WTC11 (cell line): ENCODE results near the gene LRRC8C. TPM values are rescaled to one million over a fixed set of nuclear protein-coding genes. Genes with fewer than 3 reads are reported as not detected.
A peak's percentile ranks its signal among the peaks of the same experiment; 100 is the strongest.

Experiments used
- ATAC-seq: fragments of 200-7000 bp; cut with Tn5 transposase; 2 replicates; pipeline ENCODE4 v1.10.0; 2021; ENCODE audit warnings: mild to moderate bottlenecking, moderate library complexity
- CTCF ChIA-PET: fragments of 300-600 bp; sonication (Branson Sonifier 250); formaldehyde crosslinking; loops from one replicate; lab custom pipeline; 2021; ENCODE audit warnings: antibody characterized with exemption; lab: Charles Lee
- POLR2A ChIA-PET: fragments of 350-600 bp; sonication (Branson Sonifier 250); formaldehyde crosslinking; loops from one replicate; lab custom pipeline; 2021; ENCODE audit warnings: antibody characterized with exemption; lab: Charles Lee
- DNase-seq: peaks from one replicate; pipeline ENCODE4 v3.0.0; 2021; ENCODE audit warnings: low spot score
- H3K27ac Mint-ChIP-seq: 2 replicates; pipeline ENCODE4 v1.8.0; 2021; ENCODE audit warnings: mixed read lengths
- H3K27me3 Mint-ChIP-seq: 2 replicates; pipeline ENCODE4 v1.8.0; 2021; ENCODE audit warnings: low read depth, mild to moderate bottlenecking, moderate library complexity, mixed read lengths
- H3K36me3 Mint-ChIP-seq: 2 replicates; pipeline ENCODE4 v1.8.0; 2021; ENCODE audit warnings: mixed read lengths
- H3K4me1 Mint-ChIP-seq: 2 replicates; pipeline ENCODE4 v1.8.0; 2022; ENCODE audit warnings: mixed read lengths
- H3K4me3 Mint-ChIP-seq: 2 replicates; pipeline ENCODE4 v1.8.0; 2021; ENCODE audit warnings: mild to moderate bottlenecking, moderate library complexity, mixed read lengths
- H3K9me3 Mint-ChIP-seq: 2 replicates; pipeline ENCODE4 v1.8.0; 2021; ENCODE audit warnings: mixed read lengths
- FOXJ3 ChIP-seq: sonication (generic); formaldehyde crosslinking; IDR thresholded peaks from 2 replicates; pipeline ENCODE4 v1.9.0; 2021; ENCODE audit warnings: missing genetic modification reagents, mild to moderate bottlenecking, borderline replicate concordance
- HMGXB4 ChIP-seq: sonication (generic); formaldehyde crosslinking; IDR thresholded peaks from 2 replicates; pipeline ENCODE4 v1.8.1; 2023; ENCODE audit warnings: mild to moderate bottlenecking, moderate library complexity, missing genetic modification reagents
- IRF1 ChIP-seq: sonication (generic); formaldehyde crosslinking; IDR thresholded peaks from 2 replicates; pipeline ENCODE4 v1.8.0; 2023; ENCODE audit warnings: missing genetic modification reagents
- NR1H2 ChIP-seq: sonication (generic); formaldehyde crosslinking; IDR thresholded peaks from 2 replicates; pipeline ENCODE4 v1.9.0; 2021; ENCODE audit warnings: mild to moderate bottlenecking, moderate library complexity, missing genetic modification reagents
- NR3C1 ChIP-seq: sonication (generic); formaldehyde crosslinking; conservative IDR thresholded peaks from 2 replicates; pipeline ENCODE4 v1.8.1; 2023; ENCODE audit warnings: low read depth, mild to moderate bottlenecking, missing genetic modification reagents
- PRDM15 ChIP-seq: sonication (generic); formaldehyde crosslinking; IDR thresholded peaks from 2 replicates; pipeline ENCODE4 v1.8.0; 2022; ENCODE audit warnings: missing genetic modification reagents
- PRRX2 ChIP-seq: fragments of 250-450 bp; sonication (Bioruptor Pico); IDR thresholded peaks from 2 replicates; pipeline ENCODE4 v1.8.0; 2021; ENCODE audit warnings: mild to moderate bottlenecking
- RELA ChIP-seq: sonication (generic); formaldehyde crosslinking; IDR thresholded peaks from 2 replicates; pipeline ENCODE4 v1.8.1; 2022; ENCODE audit warnings: missing genetic modification reagents, mild to moderate bottlenecking, borderline replicate concordance
- RORB ChIP-seq: fragments of 250-450 bp; sonication (Bioruptor Pico); IDR thresholded peaks from 2 replicates; pipeline ENCODE4 v1.9.0; 2021; ENCODE audit warnings: mild to moderate bottlenecking
- TEAD4 ChIP-seq: sonication (generic); formaldehyde crosslinking; IDR thresholded peaks from 2 replicates; pipeline ENCODE4 v1.8.0; 2022; ENCODE audit warnings: mild to moderate bottlenecking, missing genetic modification reagents
- ZMAT4 ChIP-seq: fragments of 250-450 bp; sonication (Bioruptor Pico); IDR thresholded peaks from 2 replicates; pipeline ENCODE4 v1.9.0; 2021; ENCODE audit warnings: mild to moderate bottlenecking
- ZNF423 ChIP-seq: fragments of 250-450 bp; sonication (Bioruptor Pico); IDR thresholded peaks from 2 replicates; pipeline ENCODE4 v2.1.2; 2022; ENCODE audit warnings: mild to moderate bottlenecking, moderate library complexity
- ZNF512 ChIP-seq: sonication (generic); formaldehyde crosslinking; IDR thresholded peaks from 2 replicates; pipeline ENCODE4 v1.8.1; 2022; ENCODE audit warnings: missing genetic modification reagents, borderline replicate concordance
- total RNA-seq: library from RNA; stranded (reverse); gene quantifications from 3 replicates; pipeline ENCODE4 v1.2.3, GENCODE V29; 2021
- TF ChIP-seq, protein P1 (sequence below): sonication (generic); formaldehyde crosslinking; IDR thresholded peaks from 2 replicates; pipeline ENCODE4 v1.8.0; 2022; ENCODE audit warnings: mild to moderate bottlenecking, missing genetic modification reagents
- TF ChIP-seq, protein P2 (sequence below): sonication (generic); formaldehyde crosslinking; IDR thresholded peaks from 2 replicates; pipeline ENCODE4 v1.8.1; 2022; ENCODE audit warnings: mild to moderate bottlenecking, missing genetic modification reagents, moderate library complexity, borderline replicate concordance
- TF ChIP-seq, protein P3 (sequence below): fragments of 250-450 bp; sonication (Bioruptor Pico); IDR thresholded peaks from 2 replicates; pipeline ENCODE4 v1.9.0; 2021; ENCODE audit warnings: mild to moderate bottlenecking, borderline replicate concordance

The LRRC8C gene
- total RNA-seq, 1 experiment from 2014 or later, result 1.8 TPM

DNA sequence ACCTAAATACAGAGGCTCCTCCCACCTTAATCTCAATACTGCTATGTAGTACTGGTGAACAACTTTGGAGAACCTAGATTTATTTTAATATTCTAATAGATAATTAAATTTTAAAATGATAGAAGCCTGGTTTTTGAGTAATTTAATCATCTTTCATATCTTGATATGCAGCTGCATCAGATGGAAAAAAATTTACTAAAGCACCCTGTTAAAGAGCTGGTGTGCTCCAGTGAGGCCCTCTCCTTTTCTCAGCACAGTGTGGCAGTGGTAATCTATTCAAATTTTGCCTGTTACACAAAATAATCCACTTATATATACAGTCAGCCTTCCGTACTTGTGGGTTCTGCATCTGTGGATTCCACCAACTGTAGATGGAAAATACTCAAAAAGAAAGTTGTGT lies 82.8 kb downstream of the LRRC8C start:
- Mint-ChIP-seq H3K36me3 (0 out of 2 replicates have a peak, but pooled peaks cover 4% of the 10 kb centered on the region), H3K27ac (no peak overlapping the region), H3K4me3 (no peak overlapping the region), H3K27me3 (no peaks in the 10 kb centered on the region), H3K4me1 (peaks cover 3% of the 10 kb centered on the region; the same call in 1 of the 2 replicates), H3K9me3 (no peaks in the 10 kb centered on the region)
- no peak for ATAC-seq
- TF ChIP-seq PRDM15 (CRISPR knock-in tag), result no peak
- TF ChIP-seq FOXJ3 (CRISPR knock-in tag), result no peak
- no peak for TF ChIP-seq TEAD4
- no peak for TF ChIP-seq RORB
- no peak for TF ChIP-seq ZMAT4 (CRISPR knock-in tag)
- ChIA-PET CTCF (no interaction called here), POLR2A (no interaction called here)
- DNase-seq, result no peak

DNA sequence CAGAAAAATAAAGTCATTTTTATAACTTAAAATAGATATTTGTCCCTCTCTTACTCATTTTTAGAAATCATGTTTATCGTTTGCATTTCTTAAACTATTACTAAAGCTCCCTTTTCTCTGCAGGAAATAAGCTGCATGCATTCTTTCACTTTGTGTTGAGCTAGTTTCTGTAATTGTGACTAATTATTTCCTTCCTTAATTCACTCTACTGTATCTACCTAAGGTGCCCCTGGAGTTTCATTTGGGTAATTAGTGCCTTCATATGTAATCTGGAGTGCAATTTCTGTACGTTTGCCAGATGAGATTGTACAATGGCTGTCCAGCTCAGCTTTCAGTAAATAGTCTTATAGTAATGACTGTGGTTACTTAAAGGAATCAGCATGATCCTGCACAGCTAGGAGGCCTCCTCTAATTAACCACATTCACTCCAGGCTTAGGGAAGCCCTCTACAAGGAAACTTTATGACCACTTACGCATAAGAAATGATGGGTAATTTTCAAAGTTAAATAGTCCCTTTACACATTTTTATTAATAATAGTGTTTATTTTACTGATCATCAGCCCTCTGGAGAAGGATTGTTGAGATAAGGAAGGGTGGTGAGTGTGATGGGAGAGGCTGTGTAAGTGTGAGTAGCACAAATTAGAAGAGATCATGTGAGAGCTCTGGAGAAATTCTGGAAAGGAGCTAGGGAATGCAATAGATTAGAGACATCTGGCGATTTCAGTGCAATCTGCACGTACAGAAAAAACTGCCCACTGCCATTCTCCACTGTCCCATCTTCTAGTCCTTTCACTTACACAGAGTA lies 86.8 kb downstream of the LRRC8C start:
- no peaks in the 10 kb centered on the region for H3K9me3 Mint-ChIP-seq
- CTCF ChIA-PET, result interaction anchor here (4.1 kb wide), 1 partner anchor 44 kb away, joined by 24 read pairs; no protein-coding TSS in a partner anchor
- no peak overlapping the region for H3K4me3 Mint-ChIP-seq
- H3K27ac Mint-ChIP-seq, result no peak overlapping the region
- DNase-seq (no peak), ATAC-seq (0 out of 2 replicates have a peak, but pooled peaks have one; percentile 16)
- no peaks in the 10 kb centered on the region for H3K36me3 Mint-ChIP-seq
- H3K4me1 Mint-ChIP-seq, result peaks cover 3% of the 10 kb centered on the region; the same call in 1 of the 2 replicates
- no peaks in the 10 kb centered on the region for H3K27me3 Mint-ChIP-seq
- POLR2A ChIA-PET, result no interaction called here
- TF ChIP-seq, protein P1, sequence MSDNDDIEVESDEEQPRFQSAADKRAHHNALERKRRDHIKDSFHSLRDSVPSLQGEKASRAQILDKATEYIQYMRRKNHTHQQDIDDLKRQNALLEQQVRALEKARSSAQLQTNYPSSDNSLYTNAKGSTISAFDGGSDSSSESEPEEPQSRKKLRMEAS (CRISPR knock-in tag), result no peak
- no peak for TF ChIP-seq RORB

DNA sequence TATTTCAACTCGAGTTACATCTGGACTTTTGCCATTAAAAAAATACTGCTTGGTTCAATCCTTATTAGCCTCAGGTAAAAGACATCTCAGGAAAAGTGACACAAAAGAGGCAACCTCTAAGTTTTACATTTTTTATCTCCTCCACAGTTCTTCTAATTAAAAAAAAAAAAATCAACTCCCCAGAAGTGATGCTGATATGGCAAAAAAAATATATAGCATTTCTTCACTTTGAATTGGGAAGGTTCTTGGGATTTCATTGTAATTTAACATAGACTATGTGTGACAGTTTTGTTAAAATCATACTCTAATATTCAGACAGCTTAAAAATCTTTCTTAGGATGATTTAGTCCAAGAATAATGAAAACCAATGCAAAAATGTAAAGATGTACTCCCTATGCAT lies 87.9 kb downstream of the LRRC8C start:
- Mint-ChIP-seq H3K36me3 (no peaks in the 10 kb centered on the region), H3K27me3 (no peaks in the 10 kb centered on the region), H3K4me3 (no peak overlapping the region), H3K4me1 (peaks cover 3% of the 10 kb centered on the region; the same call in 1 of the 2 replicates), H3K9me3 (no peaks in the 10 kb centered on the region), H3K27ac (no peak overlapping the region)
- ChIA-PET CTCF (interaction anchor here (4.1 kb wide), 1 partner anchor 42 kb away, joined by 24 read pairs; no protein-coding TSS in a partner anchor), POLR2A (no interaction called here)
- DNase-seq, result no peak
- no peak for ATAC-seq
- TF ChIP-seq, protein P2, sequence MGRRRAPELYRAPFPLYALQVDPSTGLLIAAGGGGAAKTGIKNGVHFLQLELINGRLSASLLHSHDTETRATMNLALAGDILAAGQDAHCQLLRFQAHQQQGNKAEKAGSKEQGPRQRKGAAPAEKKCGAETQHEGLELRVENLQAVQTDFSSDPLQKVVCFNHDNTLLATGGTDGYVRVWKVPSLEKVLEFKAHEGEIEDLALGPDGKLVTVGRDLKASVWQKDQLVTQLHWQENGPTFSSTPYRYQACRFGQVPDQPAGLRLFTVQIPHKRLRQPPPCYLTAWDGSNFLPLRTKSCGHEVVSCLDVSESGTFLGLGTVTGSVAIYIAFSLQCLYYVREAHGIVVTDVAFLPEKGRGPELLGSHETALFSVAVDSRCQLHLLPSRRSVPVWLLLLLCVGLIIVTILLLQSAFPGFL (CRISPR knock-in tag), result no peak
- no peak for TF ChIP-seq NR3C1 (CRISPR knock-in tag)
- TF ChIP-seq RELA, result no peak
- TF ChIP-seq IRF1 (CRISPR knock-in tag), result no peak
- no peak for TF ChIP-seq PRRX2 (CRISPR knock-in tag)
- no peak for TF ChIP-seq ZNF423
- TF ChIP-seq HMGXB4 (CRISPR knock-in tag), result no peak
- TF ChIP-seq, protein P3, sequence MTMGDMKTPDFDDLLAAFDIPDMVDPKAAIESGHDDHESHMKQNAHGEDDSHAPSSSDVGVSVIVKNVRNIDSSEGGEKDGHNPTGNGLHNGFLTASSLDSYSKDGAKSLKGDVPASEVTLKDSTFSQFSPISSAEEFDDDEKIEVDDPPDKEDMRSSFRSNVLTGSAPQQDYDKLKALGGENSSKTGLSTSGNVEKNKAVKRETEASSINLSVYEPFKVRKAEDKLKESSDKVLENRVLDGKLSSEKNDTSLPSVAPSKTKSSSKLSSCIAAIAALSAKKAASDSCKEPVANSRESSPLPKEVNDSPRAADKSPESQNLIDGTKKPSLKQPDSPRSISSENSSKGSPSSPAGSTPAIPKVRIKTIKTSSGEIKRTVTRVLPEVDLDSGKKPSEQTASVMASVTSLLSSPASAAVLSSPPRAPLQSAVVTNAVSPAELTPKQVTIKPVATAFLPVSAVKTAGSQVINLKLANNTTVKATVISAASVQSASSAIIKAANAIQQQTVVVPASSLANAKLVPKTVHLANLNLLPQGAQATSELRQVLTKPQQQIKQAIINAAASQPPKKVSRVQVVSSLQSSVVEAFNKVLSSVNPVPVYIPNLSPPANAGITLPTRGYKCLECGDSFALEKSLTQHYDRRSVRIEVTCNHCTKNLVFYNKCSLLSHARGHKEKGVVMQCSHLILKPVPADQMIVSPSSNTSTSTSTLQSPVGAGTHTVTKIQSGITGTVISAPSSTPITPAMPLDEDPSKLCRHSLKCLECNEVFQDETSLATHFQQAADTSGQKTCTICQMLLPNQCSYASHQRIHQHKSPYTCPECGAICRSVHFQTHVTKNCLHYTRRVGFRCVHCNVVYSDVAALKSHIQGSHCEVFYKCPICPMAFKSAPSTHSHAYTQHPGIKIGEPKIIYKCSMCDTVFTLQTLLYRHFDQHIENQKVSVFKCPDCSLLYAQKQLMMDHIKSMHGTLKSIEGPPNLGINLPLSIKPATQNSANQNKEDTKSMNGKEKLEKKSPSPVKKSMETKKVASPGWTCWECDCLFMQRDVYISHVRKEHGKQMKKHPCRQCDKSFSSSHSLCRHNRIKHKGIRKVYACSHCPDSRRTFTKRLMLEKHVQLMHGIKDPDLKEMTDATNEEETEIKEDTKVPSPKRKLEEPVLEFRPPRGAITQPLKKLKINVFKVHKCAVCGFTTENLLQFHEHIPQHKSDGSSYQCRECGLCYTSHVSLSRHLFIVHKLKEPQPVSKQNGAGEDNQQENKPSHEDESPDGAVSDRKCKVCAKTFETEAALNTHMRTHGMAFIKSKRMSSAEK (CRISPR knock-in tag), result no peak
- TF ChIP-seq ZNF512 (CRISPR knock-in tag), result no peak
- no peak for TF ChIP-seq NR1H2 (CRISPR knock-in tag)
